Articular chondrocyte of knee joint (primary cell): Measurements from ENCODE around the gene ARID5B. TPM values are rescaled to one million over a fixed set of nuclear protein-coding genes. Genes with fewer than 3 reads are reported as not detected.

ENCODE experiments used
- total RNA-seq: library from RNA; depleted of rRNA; stranded (reverse); fragments of >200 nt; gene quantifications from 2 replicates; pipeline ENCODE4 v1.2.3, GENCODE V29; 2012

ARID5B gene
- total RNA-seq = 336 and 364 TPM in 2 replicates

GRCh38 chr10:61900829-61901792 lies at the start of gene ARID5B:
ARID5B (plus strand) TSS chr10:61901699; CDS start chr10:61901710, 11 bp downstream.

Other genes starting within 250 kb of the ARID5B start
- gene CABCOCO1, start 238.8 kb upstream of the ARID5B start, total RNA-seq = 3.8 and 6.8 TPM in 2 replicates